Measurements from ENCODE around the gene SRP68. TPM values are rescaled to one million over a fixed set of nuclear protein-coding genes. Genes with fewer than 3 reads are reported as not detected.

The SRP68 gene
- total and polyA plus RNA-seq, 2 experiments from 2014 or later = 38.2 to 69.8 TPM

DNA sequence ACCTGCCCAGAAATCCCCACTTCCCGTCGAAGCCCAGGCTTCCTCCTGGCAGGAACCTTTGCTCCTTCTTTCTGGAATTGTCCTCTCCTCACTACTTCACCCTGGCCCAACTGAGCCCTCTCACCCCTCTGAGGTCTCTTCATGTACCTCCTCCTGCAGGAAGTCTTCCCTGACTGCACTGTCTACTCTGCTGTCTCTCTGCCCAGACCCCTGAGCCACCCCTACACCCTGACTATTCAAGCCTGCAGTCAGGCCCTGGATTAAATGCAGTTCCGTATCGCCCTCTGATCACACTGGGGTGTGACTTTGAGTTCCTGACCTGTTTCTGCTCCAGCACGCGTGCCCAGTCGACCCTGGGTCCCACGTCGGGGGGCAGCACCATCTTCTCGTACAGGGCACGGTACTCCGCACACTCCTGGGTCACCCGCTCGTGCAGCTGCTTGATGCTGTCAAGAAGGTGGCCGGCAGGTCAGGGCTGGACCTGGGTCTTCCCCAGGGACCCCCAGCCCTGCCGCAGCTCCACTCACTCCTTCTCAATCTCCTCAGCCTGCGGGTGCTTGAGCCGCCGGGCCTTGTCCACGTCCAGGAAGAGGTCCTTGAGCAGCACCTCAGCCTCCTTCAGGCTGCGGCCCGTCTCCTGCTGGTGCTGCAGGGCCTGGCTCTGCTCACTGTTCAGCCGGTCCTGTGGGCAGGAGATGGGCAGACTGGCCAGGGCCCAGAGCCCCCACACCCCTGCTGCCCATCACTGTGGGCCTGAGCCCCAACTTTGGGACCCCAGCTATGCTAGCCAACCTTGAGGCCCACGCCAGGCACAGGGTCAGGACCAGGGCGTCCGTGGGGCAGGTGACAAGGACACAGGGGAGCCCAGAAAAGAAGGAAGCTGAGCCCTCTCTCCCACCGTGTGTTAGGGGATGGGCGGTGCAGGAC, 49.1 kb downstream of the SRP68 start:
- no peaks in the 10 kb centered on the region for H3F3A ChIP-seq (ENCODE audit: insufficient read depth)
- TF ChIP-seq EZH2phosphoT487 (IDR thresholded peaks at IDR 0.05; ENCODE audit: insufficient read depth, low read depth) (no peak), EZH2 (IDR thresholded peaks at IDR 0.05; ENCODE audit: insufficient read depth, poor library complexity, severe bottlenecking) (no peak)
- no peak overlapping the region for H3K4me2 ChIP-seq (ENCODE audit: unreplicated experiment)
- no peak for DNase-seq
- no peak overlapping the region for H3K4me3 ChIP-seq
- no peak overlapping the region for H3K27ac ChIP-seq
- 84 to 86% methylated on average over 23 to 28 of the region's 28 CpGs for WGBS, 2 experiments (ENCODE audit: low coverage in 1 of 2, low lambda C conversion rate in 2 of 2, missing lambda C conversion rate in 2 of 2)
- H3K4me1 ChIP-seq (ENCODE audit: insufficient read depth) = no peaks in the 10 kb centered on the region
- no peaks in the 10 kb centered on the region for H3K9me2 ChIP-seq (ENCODE audit: insufficient read depth)
- peaks cover 8% of the 10 kb centered on the region for H3K27me3 ChIP-seq (replicated peaks; ENCODE audit: insufficient read depth)
- no peak overlapping the region for H2AFZ ChIP-seq
- no peaks in the 10 kb centered on the region for H3K9me3 ChIP-seq (ENCODE audit: low read depth)
- in situ Hi-C loops (cut with MboI) = no loop called here
- H3K79me2 ChIP-seq (ENCODE audit: insufficient read depth) = no peaks in the 10 kb centered on the region
- H4K20me1 ChIP-seq (ENCODE audit: insufficient read depth) = no peaks in the 10 kb centered on the region
- H3K9ac ChIP-seq = no peak overlapping the region
- no peaks in the 10 kb centered on the region for H3K36me3 ChIP-seq (ENCODE audit: low read depth)

DNA sequence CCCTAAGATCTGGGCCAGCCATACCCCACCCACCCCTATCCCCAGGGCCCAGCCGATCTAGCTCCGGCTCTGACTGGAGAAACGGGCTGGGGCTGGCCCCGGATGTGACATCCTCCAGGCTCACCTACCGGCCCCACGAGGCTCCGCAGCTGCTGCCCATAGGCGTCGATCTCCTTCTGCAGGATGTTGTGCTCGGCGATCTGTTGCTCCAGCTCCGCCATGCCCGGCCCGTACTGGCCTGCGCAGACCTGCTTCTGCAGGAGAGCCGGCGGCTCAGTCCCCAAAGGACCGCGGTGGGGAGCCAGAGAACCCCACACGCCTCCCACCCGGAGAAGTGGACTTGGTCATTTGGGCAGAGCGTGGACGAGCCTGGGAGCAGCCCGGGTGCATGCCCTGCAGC, 50.0 kb downstream of the SRP68 start:
- H4K20me1 ChIP-seq (ENCODE audit: insufficient read depth) = no peaks in the 10 kb centered on the region
- H3K79me2 ChIP-seq (ENCODE audit: insufficient read depth) = no peaks in the 10 kb centered on the region
- WGBS, 2 experiments (ENCODE audit: low coverage in 1 of 2, low lambda C conversion rate in 2 of 2, missing lambda C conversion rate in 2 of 2) = 80 to 85% methylated on average over 21 of the region's 24 CpGs
- H3K27ac ChIP-seq = no peak overlapping the region
- H3K4me1 ChIP-seq (ENCODE audit: insufficient read depth) = no peaks in the 10 kb centered on the region
- no peak overlapping the region for H3K4me3 ChIP-seq
- H3K9me2 ChIP-seq (ENCODE audit: insufficient read depth) = no peaks in the 10 kb centered on the region
- H3K9ac ChIP-seq = no peak overlapping the region
- H3K27me3 ChIP-seq (replicated peaks; ENCODE audit: insufficient read depth) = peaks cover 8% of the 10 kb centered on the region
- H3K4me2 ChIP-seq (ENCODE audit: unreplicated experiment) = no peak overlapping the region
- DNase-seq = no peak
- no peaks in the 10 kb centered on the region for H3K36me3 ChIP-seq (ENCODE audit: low read depth)
- no peaks in the 10 kb centered on the region for H3K9me3 ChIP-seq (ENCODE audit: low read depth)
- TF ChIP-seq EZH2phosphoT487 (IDR thresholded peaks at IDR 0.05; ENCODE audit: insufficient read depth, low read depth) (no peak), EZH2 (IDR thresholded peaks at IDR 0.05; ENCODE audit: insufficient read depth, poor library complexity, severe bottlenecking) (no peak)
- H2AFZ ChIP-seq = no peak overlapping the region
- no peaks in the 10 kb centered on the region for H3F3A ChIP-seq (ENCODE audit: insufficient read depth)
- in situ Hi-C loops (cut with MboI) = no loop called here

DNA sequence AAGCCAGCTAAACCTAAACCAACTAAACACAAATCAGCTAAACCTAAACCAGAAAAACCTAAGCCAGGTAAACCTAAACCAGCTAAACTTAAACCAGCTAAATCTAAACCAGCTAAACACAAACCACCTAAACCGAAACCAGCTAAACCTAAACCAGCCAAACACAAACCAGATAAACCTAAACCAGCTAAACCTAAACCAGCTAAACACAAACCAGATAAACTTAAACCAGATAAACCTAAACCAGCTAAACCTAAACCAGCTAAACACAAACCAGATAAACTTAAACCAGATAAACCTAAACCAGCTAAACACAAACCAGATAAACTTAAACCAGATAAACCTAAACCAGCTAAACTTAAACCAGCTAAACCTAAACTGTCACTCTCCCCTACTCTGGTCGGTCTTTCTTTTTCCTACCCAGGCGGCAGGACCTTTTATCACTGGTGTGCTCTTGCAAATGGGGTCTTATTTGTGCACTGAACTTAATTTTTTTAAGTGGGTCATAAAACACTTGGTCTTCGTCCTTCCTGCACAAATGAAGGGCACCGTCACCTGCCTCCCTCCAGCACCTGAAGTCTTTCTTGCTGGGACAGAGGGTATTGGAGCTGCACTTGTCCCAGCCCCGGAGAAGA, 52.4 kb downstream of the SRP68 start:
- H3F3A ChIP-seq (ENCODE audit: insufficient read depth) = no peaks in the 10 kb centered on the region
- in situ Hi-C loops (cut with MboI) = no loop called here
- DNase-seq = no peak
- no peaks in the 10 kb centered on the region for H4K20me1 ChIP-seq (ENCODE audit: insufficient read depth)
- no peak overlapping the region for H3K27ac ChIP-seq
- H3K9ac ChIP-seq = no peak overlapping the region
- TF ChIP-seq EZH2 (IDR thresholded peaks at IDR 0.05; ENCODE audit: insufficient read depth, poor library complexity, severe bottlenecking) (no peak), EZH2phosphoT487 (IDR thresholded peaks at IDR 0.05; ENCODE audit: insufficient read depth, low read depth) (no peak)
- H3K36me3 ChIP-seq (ENCODE audit: low read depth) = no peaks in the 10 kb centered on the region
- H3K9me3 ChIP-seq (ENCODE audit: low read depth) = no peaks in the 10 kb centered on the region
- WGBS, 2 experiments (ENCODE audit: low coverage in 1 of 2, low lambda C conversion rate in 2 of 2, missing lambda C conversion rate in 2 of 2) = 59 to 70% methylated on average over 6 of the region's 6 CpGs
- H3K4me2 ChIP-seq (ENCODE audit: unreplicated experiment) = no peak overlapping the region
- H3K27me3 ChIP-seq (replicated peaks; ENCODE audit: insufficient read depth) = peaks cover 8% of the 10 kb centered on the region
- H3K4me1 ChIP-seq (ENCODE audit: insufficient read depth) = no peaks in the 10 kb centered on the region
- H3K4me3 ChIP-seq = no peak overlapping the region
- no peaks in the 10 kb centered on the region for H3K79me2 ChIP-seq (ENCODE audit: insufficient read depth)
- no peaks in the 10 kb centered on the region for H3K9me2 ChIP-seq (ENCODE audit: insufficient read depth)
- no peak overlapping the region for H2AFZ ChIP-seq

DNA sequence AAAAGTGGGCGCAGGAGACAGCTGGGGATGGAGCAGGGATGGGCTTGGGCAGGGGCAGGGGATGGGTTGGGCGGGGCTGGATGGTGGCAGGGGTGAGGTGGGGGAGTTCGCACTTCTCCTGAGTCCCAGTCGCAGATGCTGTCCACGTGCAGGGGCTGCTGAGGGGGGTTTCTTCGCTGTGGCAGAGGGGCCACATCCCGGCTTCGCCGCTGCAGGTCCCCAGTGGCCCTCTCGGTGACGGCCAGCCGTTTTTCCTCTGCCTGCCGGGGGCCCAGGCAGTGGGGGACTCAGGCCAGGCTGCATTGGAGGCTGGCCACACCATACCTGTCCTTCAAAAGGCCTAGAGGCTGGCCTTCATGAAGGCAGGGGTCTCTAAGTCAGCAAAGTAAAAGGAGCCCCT, 53.5 kb downstream of the SRP68 start:
- TF ChIP-seq EZH2 (IDR thresholded peaks at IDR 0.05; ENCODE audit: insufficient read depth, poor library complexity, severe bottlenecking) = no peak
- TF ChIP-seq EZH2phosphoT487 (IDR thresholded peaks at IDR 0.05; ENCODE audit: insufficient read depth, low read depth) = no peak
- H3K4me3 ChIP-seq = no peak overlapping the region
- no peaks in the 10 kb centered on the region for H3F3A ChIP-seq (ENCODE audit: insufficient read depth)
- no peak overlapping the region for H3K27ac ChIP-seq
- H2AFZ ChIP-seq = no peak overlapping the region
- H3K36me3 ChIP-seq (ENCODE audit: low read depth) = no peaks in the 10 kb centered on the region
- no peaks in the 10 kb centered on the region for H4K20me1 ChIP-seq (ENCODE audit: insufficient read depth)
- in situ Hi-C loops (cut with MboI) = no loop called here
- H3K79me2 ChIP-seq (ENCODE audit: insufficient read depth) = no peaks in the 10 kb centered on the region
- no peaks in the 10 kb centered on the region for H3K9me2 ChIP-seq (ENCODE audit: insufficient read depth)
- no peak for DNase-seq
- no peak overlapping the region for H3K9ac ChIP-seq
- H3K27me3 ChIP-seq (replicated peaks; ENCODE audit: insufficient read depth) = peaks cover 8% of the 10 kb centered on the region
- H3K4me2 ChIP-seq (ENCODE audit: unreplicated experiment) = no peak overlapping the region
- 81 to 83% methylated on average over 5 to 13 of the region's 13 CpGs for WGBS, 2 experiments (ENCODE audit: low coverage in 1 of 2, low lambda C conversion rate in 2 of 2, missing lambda C conversion rate in 2 of 2)
- no peaks in the 10 kb centered on the region for H3K4me1 ChIP-seq (ENCODE audit: insufficient read depth)
- H3K9me3 ChIP-seq (ENCODE audit: low read depth) = no peaks in the 10 kb centered on the region
